ENCODE measurements around the gene GSG1.

GSG1 gene

GRCh38 chr12:13128291-13128965 is 25.0 kb upstream of the GSG1 start:
- Mint-ChIP-seq H3K4me1 (no peaks in the 10 kb centered on the region), H3K4me3 (no peak overlapping the region), H3K27me3 (peaks cover 18% of the 10 kb centered on the region), H3K36me3 (no peaks in the 10 kb centered on the region), H3K27ac (no peak overlapping the region), H3K9me3 (no peaks in the 10 kb centered on the region)
- DNase-seq (ENCODE audit: low spot score in 2 of 2): no peak
- ATAC-seq (ENCODE audit: low read depth): no peak

GRCh38 chr12:13127444-13127843 is 24.0 kb upstream of the GSG1 start:
- H3K36me3 Mint-ChIP-seq: no peaks in the 10 kb centered on the region
- DNase-seq (ENCODE audit: low spot score in 2 of 2): no peak
- peaks cover 18% of the 10 kb centered on the region for H3K27me3 Mint-ChIP-seq
- H3K27ac Mint-ChIP-seq: no peak overlapping the region
- H3K9me3 Mint-ChIP-seq: no peaks in the 10 kb centered on the region
- H3K4me3 Mint-ChIP-seq: no peak overlapping the region
- no peak for ATAC-seq (ENCODE audit: low read depth)
- no peaks in the 10 kb centered on the region for H3K4me1 Mint-ChIP-seq

GRCh38 chr12:13126494-13126893 is 23.0 kb upstream of the GSG1 start:
- H3K27ac Mint-ChIP-seq: no peak overlapping the region
- DNase-seq (ENCODE audit: low spot score in 2 of 2) (no peak), ATAC-seq (ENCODE audit: low read depth) (no peak)
- peaks cover 17% of the 10 kb centered on the region for H3K27me3 Mint-ChIP-seq
- H3K9me3 Mint-ChIP-seq: no peaks in the 10 kb centered on the region
- H3K4me1 Mint-ChIP-seq: no peaks in the 10 kb centered on the region
- no peaks in the 10 kb centered on the region for H3K36me3 Mint-ChIP-seq
- H3K4me3 Mint-ChIP-seq: no peak overlapping the region

- no peaks in the 10 kb centered on the region for H3K4me1 Mint-ChIP-seq
- H3K9me3 Mint-ChIP-seq: no peaks in the 10 kb centered on the region
- peaks cover 15% of the 10 kb centered on the region for H3K27me3 Mint-ChIP-seq
- H3K4me3 Mint-ChIP-seq: no peak overlapping the region
- no peaks in the 10 kb centered on the region for H3K36me3 Mint-ChIP-seq
- H3K27ac Mint-ChIP-seq: no peak overlapping the region
- DNase-seq (ENCODE audit: low spot score in 2 of 2): no peak
- no peak for ATAC-seq (ENCODE audit: low read depth)
Measured at GRCh38 chr12:13125996-13126395, 22.5 kb upstream of the GSG1 start.

- DNase-seq (ENCODE audit: low spot score in 2 of 2) (no peak), ATAC-seq (ENCODE audit: low read depth) (no peak)
- Mint-ChIP-seq H3K4me1 (no peaks in the 10 kb centered on the region), H3K27me3 (peaks cover 9% of the 10 kb centered on the region), H3K27ac (no peak overlapping the region), H3K36me3 (no peaks in the 10 kb centered on the region), H3K4me3 (no peak overlapping the region), H3K9me3 (no peaks in the 10 kb centered on the region)
Measured at GRCh38 chr12:13124656-13125505, 21.4 kb upstream of the GSG1 start.

- DNase-seq (ENCODE audit: low spot score in 2 of 2) (no peak), ATAC-seq (ENCODE audit: low read depth) (no peak)
- Mint-ChIP-seq H3K27ac (no peak overlapping the region), H3K36me3 (no peaks in the 10 kb centered on the region), H3K4me1 (no peaks in the 10 kb centered on the region), H3K9me3 (no peaks in the 10 kb centered on the region), H3K27me3 (peaks cover 6% of the 10 kb centered on the region), H3K4me3 (no peak overlapping the region)
Measured at GRCh38 chr12:13121568-13121967, 18.1 kb upstream of the GSG1 start.

- ATAC-seq (ENCODE audit: low read depth) (no peak), DNase-seq (ENCODE audit: low spot score in 2 of 2) (no peak)
- no peaks in the 10 kb centered on the region for H3K9me3 Mint-ChIP-seq
- H3K36me3 Mint-ChIP-seq: no peaks in the 10 kb centered on the region
- no peak overlapping the region for H3K27ac Mint-ChIP-seq
- peaks cover 7% of the 10 kb centered on the region for H3K27me3 Mint-ChIP-seq
- no peaks in the 10 kb centered on the region for H3K4me1 Mint-ChIP-seq
- H3K4me3 Mint-ChIP-seq: no peak overlapping the region
Measured at GRCh38 chr12:13120413-13120812, 16.9 kb upstream of the GSG1 start.

- H3K27me3 Mint-ChIP-seq: peaks cover 7% of the 10 kb centered on the region
- H3K4me1 Mint-ChIP-seq: no peaks in the 10 kb centered on the region
- H3K4me3 Mint-ChIP-seq: no peak overlapping the region
- no peaks in the 10 kb centered on the region for H3K36me3 Mint-ChIP-seq
- DNase-seq (ENCODE audit: low spot score in 2 of 2): no peak
- no peak overlapping the region for H3K27ac Mint-ChIP-seq
- no peaks in the 10 kb centered on the region for H3K9me3 Mint-ChIP-seq
- ATAC-seq (ENCODE audit: low read depth): no peak
Measured at GRCh38 chr12:13119826-13120225, 16.4 kb upstream of the GSG1 start.

GRCh38 chr12:13117029-13117428 is 13.6 kb upstream of the GSG1 start:
- Mint-ChIP-seq H3K4me3 (no peak overlapping the region), H3K27ac (no peak overlapping the region), H3K36me3 (no peaks in the 10 kb centered on the region), H3K27me3 (peaks cover 17% of the 10 kb centered on the region), H3K4me1 (no peaks in the 10 kb centered on the region), H3K9me3 (peaks cover 2% of the 10 kb centered on the region)
- no peak for ATAC-seq (ENCODE audit: low read depth)
- DNase-seq (ENCODE audit: low spot score in 2 of 2): no peak

GRCh38 chr12:13116259-13116658 is 12.8 kb upstream of the GSG1 start:
- no peak for ATAC-seq (ENCODE audit: low read depth)
- Mint-ChIP-seq H3K27ac (no peak overlapping the region), H3K4me3 (no peak overlapping the region), H3K36me3 (no peaks in the 10 kb centered on the region), H3K9me3 (peaks cover 2% of the 10 kb centered on the region), H3K4me1 (no peaks in the 10 kb centered on the region), H3K27me3 (peaks cover 17% of the 10 kb centered on the region)
- no peak for DNase-seq (ENCODE audit: low spot score in 2 of 2)

GRCh38 chr12:13114251-13115052 is 11.0 kb upstream of the GSG1 start:
- Mint-ChIP-seq H3K4me3 (no peak overlapping the region), H3K36me3 (no peaks in the 10 kb centered on the region), H3K4me1 (no peaks in the 10 kb centered on the region), H3K27me3 (peaks cover 17% of the 10 kb centered on the region), H3K9me3 (peaks cover 2% of the 10 kb centered on the region), H3K27ac (no peak overlapping the region)
- DNase-seq (ENCODE audit: low spot score in 2 of 2): no peak
- ATAC-seq (ENCODE audit: low read depth): no peak

GRCh38 chr12:13112968-13113367 is 9.5 kb upstream of the GSG1 start:
- Mint-ChIP-seq H3K9me3 (peaks cover 3% of the 10 kb centered on the region), H3K27me3 (peaks cover 18% of the 10 kb centered on the region)

GRCh38 chr12:13106666-13107065 is 3.2 kb upstream of the GSG1 start:
- H3K36me3 Mint-ChIP-seq: no peaks in the 10 kb centered on the region
- H3K27ac Mint-ChIP-seq: no peak overlapping the region
- ATAC-seq (ENCODE audit: low read depth): no peak
- DNase-seq (ENCODE audit: low spot score in 2 of 2): no peak
- no peak overlapping the region for H3K4me3 Mint-ChIP-seq
- peaks cover 1% of the 10 kb centered on the region for H3K27me3 Mint-ChIP-seq
- peaks cover 17% of the 10 kb centered on the region for H3K4me1 Mint-ChIP-seq
- H3K9me3 Mint-ChIP-seq: peaks cover 1% of the 10 kb centered on the region

More at GRCh38 chr12:13112968-13113367, 9.5 kb upstream of the GSG1 start:
- no peak for ATAC-seq (ENCODE audit: low read depth)
- no peaks in the 10 kb centered on the region for H3K4me1 Mint-ChIP-seq
- H3K27ac Mint-ChIP-seq: no peak overlapping the region
- H3K36me3 Mint-ChIP-seq: no peaks in the 10 kb centered on the region
- no peak overlapping the region for H3K4me3 Mint-ChIP-seq
- no peak for DNase-seq (ENCODE audit: low spot score in 2 of 2)

- Mint-ChIP-seq H3K9me3 (peaks cover 1% of the 10 kb centered on the region), H3K4me3 (no peak overlapping the region)
- no peak for ATAC-seq (ENCODE audit: low read depth)
Measured at GRCh38 chr12:13105781-13106180, 2.3 kb upstream of the GSG1 start.

More at GRCh38 chr12:13105781-13106180, 2.3 kb upstream of the GSG1 start:
- peaks cover 1% of the 10 kb centered on the region for H3K27me3 Mint-ChIP-seq
- no peak for DNase-seq (ENCODE audit: low spot score in 2 of 2)
- no peak overlapping the region for H3K27ac Mint-ChIP-seq
- no peaks in the 10 kb centered on the region for H3K36me3 Mint-ChIP-seq
- peaks cover 19% of the 10 kb centered on the region for H3K4me1 Mint-ChIP-seq

All from memory B cell (primary cell).